Stimulated activated CD8-positive, alpha-beta memory T cell treated with anti-CD3 and anti-CD28 coated beads, Interleukin-12 subunit alpha, Interleukin-12 subunit beta, amount 100 ng/mL, for 1 hour (primary cell): ENCODE data around the gene EXOC4.
"Not testable (repeated sequence)": the region's sequence is repeated elsewhere in the genome, so short reads cannot be mapped to it uniquely, and the experiment has no call there.

ENCODE experiments used
- DNase-seq: peaks from one replicate; pipeline ENCODE4 v3.0.0-alpha.2; 2020; ENCODE audit warnings: low read depth

EXOC4 gene

DNA sequence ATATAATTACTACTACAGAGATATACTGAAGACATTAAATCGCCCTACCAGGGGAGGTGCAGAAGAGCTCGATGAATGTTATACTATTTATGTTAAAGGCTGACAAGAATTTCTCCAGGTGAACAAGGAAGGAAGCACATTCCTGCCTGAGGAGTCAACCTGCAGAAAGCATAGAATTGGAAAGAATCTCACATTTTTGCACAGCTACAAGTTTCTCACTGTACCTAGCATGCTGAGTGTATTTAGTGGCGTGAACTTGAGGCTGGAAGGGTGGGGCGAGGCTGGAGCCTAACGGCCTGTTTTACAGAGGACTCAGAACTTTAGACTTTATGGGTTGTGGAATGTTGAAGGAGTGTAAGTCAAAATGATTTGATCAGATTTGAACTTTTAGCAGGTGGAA is 500.6 kb downstream of the EXOC4 start:
- DNase-seq: no peak

DNA sequence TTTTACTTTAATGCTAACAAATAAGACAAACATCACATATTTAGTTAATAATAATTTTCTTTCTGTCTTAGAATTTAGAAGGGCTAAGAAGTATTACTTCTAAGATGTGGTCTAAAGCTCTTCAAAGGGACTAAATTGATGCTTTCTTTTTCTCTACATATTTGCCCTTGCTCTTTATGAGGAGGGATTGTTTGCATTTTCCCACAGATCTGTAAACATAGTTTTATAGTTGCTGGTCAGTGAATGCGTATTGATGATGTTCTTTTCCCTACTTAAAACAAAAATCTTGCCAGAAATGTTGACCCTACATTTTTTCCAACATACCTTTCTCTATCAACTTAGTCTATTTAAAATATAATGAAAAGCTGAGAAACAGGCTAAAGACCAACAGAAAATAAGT is 501.8 kb downstream of the EXOC4 start:
- DNase-seq: no peak

DNA sequence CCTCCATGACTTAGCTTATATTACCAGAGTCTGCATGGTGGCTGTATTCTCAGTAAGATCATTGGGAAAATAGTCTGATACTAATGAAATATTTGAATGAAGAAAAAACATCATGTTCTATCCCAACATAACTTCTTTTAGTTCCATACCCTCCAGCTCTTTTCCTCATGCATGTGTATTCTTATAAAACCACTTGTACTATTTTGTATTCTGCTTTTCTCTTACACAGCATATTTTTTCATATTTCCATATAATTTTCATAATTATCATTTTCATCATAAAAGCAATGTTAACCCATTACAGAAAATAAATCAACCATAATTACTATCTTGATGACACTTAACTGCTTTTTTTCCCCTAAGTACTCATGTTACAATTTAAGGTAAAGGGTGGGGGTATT is 503.0 kb downstream of the EXOC4 start:
- no peak for DNase-seq

DNA sequence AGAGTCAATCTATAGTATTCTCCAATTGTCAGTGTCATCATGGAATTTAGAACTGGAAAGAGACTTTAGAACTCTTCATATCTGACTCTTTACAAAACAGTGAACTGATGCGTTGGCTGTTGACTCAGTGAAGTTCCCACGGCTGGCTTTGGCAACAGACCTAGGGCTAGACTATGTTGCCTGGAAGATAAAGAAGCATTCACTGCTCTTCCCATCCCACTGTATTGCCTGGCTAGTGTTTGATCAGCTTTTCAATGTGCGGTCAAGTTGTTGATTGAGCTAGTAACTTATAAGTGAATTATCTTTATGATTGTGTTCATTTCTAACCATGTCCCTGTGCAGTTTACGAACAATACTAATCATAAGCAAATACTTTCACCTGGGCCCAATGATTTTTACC is 508.6 kb downstream of the EXOC4 start:
- no peak for DNase-seq

DNA sequence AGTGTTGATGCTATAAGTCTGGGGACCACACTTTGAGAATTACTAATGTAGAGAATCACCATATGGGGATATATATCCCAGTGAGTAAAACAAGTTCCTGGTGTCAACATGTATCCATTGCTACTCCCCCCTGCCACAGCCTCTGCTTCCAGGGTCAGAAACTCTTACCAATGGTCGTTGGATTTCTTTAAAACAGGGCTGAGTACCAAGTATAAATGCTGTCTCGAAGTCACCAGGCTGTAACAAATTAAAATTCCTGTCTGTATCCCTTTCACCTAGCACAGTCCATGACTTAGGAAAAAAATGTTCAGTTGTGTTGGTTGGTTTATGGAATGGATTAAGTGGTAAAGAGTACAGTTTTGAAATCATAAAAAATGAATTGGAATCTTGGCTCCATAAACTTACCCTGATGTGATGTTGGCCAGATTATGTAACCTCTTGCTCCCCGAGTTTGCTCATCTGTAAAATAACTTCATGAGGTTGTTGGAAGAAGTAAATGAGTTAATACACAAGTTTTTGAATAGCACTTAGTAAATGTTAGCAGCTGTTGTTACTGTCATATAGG is 510.3 kb downstream of the EXOC4 start:
- DNase-seq: no peak

DNA sequence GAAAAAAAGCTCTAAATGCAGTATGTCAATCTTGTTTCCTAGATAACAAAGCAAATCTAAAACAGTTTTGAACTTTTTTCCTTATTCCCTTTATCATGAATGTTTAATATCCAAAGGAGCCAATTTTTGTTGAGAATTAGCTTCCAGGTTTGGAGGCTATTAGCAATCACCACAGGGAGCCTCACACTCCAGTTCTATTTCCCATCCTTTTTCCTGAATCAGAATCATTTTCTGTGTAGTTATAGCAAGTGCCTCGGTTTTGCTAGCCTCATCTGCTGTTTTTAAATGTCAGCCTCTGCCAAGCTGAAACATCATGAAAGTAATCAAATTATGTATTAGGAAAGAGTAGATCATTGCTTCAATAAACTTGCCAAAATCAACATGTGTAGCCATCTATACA is 516.8 kb downstream of the EXOC4 start:
- no peak for DNase-seq

DNA sequence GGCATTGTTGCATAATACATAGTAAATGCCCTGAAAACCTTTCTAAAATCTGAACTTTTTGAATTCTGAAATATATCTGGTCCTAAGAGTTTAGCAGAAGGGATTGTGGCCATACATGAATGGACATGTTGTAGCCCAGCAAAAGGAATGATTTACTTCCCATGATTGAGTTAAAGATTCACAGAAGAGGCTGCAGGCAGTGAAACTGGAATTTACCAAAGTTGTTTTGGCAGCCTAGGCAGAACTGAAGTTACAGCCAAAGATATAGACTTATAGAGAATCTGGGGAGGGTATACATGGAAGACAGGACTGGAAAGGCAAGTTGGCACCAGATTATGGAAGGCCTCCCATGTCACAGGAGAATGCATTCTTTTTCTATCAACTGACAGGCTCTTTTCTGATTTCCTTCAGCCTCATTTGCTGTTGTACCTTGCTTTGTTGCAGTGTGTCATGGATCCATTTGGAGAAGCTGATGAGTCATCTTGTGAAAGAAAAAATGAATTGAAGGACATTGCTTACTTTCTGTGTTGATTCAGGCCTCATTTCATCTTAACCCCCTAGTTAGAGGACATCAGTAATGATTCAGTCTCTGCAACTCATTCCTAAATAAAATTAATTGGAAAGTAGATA is 518.1 kb downstream of the EXOC4 start:
- DNase-seq: no peak

DNA sequence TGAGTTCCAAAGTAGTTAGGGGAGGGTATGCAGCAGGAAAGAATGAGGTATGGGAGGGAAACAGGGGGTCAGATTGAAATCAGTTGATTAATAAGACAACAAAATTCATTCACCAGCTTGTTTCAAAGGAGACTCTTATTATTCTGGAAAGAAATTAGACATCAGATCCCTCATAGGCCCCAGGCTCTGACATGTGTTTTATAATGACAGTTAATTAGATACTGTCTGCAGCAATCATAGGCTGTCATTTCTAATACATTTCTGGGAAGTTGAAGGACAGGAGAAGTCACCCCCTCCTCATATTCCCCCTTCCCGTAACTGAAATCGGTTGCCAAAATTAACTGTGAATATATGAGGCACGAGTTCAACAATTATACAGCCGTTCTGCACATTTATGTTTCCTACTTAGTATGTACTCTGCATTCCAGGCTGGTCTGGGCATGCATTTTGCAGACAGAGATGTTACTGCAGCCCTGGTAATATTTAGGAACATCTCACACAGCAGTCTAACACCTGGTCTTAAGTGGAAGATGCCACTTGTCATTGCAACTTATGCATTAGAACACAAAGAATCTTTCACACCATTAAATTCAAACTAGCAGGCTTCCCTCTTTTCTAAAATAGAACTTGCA is 519.0 kb downstream of the EXOC4 start:
- no peak for DNase-seq

DNA sequence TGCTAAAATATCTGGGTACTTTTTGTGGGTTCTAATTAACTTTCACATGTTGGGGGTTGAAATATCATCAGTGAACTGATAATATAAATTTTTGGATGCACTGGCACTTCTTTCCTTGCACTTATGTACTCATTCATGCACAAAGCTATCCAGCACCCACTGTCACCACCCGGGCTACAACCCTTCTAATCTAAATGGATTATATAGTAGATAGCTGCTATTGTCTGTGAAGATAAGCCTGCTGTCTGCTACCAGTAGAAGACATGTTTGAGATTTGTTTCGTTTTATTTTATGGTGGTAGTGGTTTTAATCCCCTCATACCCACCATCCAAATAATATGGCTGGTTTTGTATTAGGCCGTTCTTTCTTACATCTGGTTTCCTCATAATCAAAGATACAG is 520.7 kb downstream of the EXOC4 start:
- no peak for DNase-seq

DNA sequence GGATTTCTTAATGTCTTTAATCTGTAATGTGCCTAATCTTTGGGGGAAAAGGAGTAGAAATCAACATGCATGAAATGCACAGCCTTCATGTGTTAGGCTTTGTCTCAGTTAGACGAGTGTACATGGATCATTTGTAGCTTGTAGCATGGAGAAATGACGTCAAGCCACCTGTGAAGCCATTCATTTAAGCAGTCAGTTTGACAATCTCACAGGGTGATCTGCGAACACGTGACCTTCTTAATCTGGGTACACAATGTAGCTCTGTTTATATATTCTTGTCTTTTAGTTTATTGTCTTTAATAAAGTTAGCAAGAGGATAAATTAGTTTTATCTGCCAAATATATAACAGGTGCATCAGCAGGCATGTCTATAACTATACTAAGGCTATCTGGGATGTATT is 522.3 kb downstream of the EXOC4 start:
- no peak for DNase-seq

DNA sequence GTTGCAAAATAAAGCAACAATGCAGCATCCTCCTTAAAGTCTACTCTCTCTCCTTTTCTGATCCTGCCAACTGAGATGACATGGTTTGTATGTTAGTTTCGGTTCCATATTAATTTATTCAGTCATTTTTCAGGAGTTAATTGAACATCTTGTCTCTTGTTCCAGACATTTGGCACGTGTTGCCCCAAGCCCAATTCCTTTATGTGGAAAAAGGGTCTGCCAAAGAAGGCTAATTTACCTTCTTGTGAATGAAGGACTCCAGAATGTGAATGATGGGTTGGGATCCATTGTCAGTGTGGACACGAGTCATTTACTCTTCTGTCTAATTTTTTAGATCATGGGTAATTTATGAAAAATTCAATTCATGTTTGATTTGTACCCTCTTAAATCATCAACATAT is 523.4 kb downstream of the EXOC4 start:
- DNase-seq: no peak

DNA sequence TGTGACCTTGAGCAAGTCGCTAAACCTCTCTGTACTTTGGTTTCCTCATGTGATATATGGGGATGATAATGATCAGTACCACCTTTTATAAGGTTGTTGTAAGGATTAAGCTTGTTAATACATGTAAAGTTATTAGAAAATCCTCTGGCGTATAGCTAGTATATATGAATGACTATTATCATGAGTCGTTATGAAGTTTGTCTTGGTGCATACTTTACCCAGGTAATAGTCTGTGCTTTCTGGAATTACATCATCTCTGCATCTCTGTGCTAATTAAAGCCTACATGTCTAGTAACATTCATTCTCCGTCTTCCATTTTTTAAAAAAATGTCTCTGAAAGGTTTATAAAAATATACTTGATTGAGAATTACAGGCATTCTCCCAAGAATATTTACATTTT is 524.8 kb downstream of the EXOC4 start:
- no peak for DNase-seq

DNA sequence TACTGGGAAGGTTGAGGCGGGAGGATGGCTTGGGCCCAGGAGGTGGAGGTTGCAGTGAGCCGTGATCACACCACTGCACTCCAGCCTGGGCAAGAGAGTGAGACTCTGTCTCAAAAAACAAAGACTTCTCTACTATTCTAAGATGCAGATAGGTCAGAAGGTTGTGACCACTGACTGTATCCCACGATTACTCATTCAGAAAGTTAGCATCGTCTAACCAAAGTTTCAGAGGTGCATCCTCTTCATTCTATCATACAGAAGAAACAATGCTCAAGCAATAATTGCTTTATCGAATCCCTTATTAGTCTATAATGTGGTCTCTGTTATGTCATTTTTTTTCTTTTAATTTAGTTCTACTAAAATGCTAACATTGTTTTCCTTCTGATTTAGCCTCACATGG is 525.6 kb downstream of the EXOC4 start:
- no peak for DNase-seq

DNA sequence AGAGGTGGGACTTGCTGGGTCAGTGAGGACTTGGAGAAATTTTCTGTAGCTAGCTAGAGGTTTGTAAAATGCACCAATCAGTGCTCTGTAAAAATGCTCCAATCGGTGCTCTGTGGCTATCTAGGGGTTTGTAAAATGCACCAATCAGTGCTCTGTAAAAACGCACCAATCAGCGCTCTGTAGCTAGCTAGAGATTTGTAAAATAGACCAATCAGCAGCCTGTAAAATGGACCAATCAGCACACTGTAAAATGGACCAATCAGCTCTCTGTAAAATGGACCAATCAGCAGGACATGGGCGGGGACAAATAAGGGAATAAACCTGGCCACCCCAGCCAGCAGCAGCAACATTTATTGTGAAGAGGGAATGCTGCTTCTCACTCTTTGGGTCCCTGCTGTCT is 526.7 kb downstream of the EXOC4 start:
- DNase-seq: not testable (repeated sequence)

DNA sequence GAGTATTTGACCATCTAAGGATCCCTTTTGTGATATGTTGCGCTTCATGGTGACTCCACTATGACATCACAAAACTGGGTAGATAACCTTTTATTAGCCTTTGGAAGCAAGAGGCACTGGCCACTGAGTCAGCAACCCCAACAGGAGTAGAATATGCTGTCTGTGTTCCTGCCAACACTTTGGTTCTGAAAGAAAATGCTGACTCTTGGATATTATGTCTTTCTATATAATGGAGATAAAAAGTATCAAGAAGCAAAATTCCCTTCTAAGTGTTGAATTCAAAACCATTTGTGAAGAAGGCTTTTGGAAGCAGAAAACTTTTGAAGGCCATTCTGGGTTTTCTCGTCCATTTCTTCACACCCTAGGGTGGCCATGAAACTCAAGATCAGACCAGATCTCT is 528.0 kb downstream of the EXOC4 start:
- no peak for DNase-seq

DNA sequence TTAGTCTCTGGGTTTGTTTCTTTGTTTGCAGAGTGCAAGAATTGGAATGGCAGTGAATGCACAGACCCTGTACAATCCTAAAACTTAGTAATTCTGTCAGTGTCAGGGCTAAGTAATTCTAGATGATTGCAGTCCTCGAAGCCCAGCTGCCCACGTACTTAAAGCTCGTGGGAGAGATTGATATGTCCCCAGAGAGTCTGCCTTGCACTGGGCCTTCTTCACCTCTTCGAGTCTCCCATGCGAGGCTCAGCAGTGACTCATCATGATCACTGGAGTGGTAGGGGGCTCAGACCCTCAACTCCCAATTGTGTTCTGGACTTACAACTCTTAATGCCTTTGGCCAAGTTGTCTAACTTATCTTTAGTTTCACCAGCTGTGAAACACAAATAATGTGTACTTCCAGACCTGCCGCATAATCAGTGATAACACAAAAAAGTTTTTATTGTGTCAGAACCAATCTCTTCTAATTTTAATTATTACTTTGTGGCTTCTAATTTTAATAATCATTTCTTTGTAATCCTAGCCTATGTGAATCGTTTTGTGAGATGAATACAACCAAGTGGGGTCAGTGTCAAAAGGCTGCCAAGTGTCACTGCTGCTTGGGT is 528.7 kb downstream of the EXOC4 start:
- DNase-seq: no peak

DNA sequence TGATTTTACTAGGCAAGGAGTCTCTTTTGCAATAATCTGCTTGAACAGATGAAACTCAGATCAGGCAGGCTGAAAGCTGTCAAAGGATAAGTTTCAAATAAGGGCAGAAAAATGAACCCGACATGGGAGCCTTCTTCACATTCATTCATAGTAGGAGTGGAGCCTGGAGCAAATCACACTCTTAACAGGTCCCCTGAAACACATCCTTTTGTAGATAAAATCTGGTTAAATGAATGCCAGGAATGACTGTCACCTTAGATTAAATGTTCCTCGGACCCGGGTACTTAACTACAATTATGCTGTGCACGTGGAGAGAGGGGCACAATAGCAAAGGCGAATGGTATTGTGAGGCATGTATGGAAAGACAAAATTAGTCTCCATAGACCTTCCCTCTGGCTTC is 529.6 kb downstream of the EXOC4 start:
- DNase-seq: no peak

DNA sequence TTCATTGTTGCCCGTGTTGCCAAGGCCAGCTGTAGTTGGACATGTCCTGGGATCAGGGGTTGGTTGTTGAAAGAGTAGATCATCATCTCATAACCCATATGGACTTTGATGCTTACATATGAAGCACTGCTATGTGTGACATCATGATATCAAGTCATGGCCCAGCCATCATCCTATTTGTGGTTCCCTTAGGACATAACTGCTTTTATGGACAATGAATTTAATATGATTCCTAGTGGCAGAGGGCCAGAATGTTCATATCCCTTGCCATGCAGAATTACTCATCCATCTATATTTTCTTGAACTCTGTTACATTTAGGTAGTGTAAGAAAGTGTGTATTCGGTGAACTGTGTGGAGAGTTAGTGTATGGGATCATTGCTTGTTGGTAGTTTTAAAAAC is 530.4 kb downstream of the EXOC4 start:
- no peak for DNase-seq

DNA sequence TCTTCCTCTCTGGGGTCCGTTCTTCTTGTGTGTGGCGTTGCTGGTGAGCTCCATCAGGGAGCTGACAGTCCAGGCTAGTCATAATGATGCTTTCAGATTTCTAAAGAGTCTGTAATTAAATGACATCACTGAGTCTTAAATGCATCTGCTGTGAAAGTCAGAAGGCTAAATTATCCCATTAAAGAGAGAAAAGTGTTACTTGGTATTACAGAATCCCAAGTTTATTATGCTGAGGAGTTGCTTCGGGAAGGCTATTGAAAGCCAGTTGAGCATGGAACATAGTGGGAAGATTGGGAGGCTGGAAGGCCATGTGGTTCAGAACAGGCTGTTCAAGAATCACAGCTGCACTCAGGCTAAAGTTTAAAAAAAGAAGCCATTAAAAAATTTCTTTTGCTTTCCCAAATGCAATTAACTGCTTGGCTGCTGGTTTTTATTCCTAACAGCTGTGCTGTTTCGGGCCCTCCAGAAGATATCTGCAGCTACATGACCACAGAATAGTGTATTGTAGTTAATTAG is 531.7 kb downstream of the EXOC4 start:
- DNase-seq: no peak

DNA sequence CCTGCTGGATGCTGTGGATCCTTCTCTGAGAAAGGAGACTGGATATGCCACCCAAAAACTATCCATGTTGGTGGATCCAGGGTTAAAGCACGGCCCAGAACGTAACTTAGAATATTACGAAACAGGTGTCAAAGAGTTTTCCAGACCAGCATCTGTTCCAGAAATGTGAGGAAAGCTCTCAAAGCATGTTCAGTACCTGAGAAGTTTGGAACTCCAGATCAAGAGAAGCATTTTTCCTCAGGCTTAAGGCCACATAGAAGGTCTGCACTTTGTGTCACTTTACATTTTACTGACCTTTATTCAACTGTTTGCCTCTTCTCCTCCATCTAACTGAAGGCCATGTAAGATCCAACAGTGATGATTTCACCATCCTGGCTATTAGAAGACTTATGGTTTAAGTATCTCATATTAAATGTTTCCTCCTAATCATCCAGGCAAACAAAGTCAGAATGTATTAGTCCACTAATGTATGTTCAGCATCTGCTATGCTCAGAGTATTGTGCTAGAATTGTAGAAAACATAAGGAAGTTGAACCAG is 533.6 kb downstream of the EXOC4 start:
- DNase-seq: no peak

DNA sequence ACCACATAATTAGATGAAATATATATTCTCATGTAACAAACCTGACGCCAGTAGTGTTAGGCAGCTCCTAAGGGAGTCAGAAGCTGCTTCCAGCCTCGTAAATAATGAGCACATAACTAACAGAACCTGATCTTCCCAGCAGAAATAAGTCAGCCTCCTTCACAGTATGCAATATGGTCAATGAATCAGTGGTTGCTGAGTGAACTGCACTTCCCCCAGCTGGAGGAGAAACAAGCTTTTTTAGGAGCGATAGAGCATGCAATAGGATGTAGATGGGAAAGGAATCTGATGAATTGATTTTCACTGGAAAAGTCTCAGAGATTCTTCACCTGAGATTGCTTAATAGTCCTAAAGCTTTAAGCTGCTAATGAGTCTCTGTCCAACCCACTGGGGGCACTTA is 537.1 kb downstream of the EXOC4 start:
- DNase-seq: no peak

DNA sequence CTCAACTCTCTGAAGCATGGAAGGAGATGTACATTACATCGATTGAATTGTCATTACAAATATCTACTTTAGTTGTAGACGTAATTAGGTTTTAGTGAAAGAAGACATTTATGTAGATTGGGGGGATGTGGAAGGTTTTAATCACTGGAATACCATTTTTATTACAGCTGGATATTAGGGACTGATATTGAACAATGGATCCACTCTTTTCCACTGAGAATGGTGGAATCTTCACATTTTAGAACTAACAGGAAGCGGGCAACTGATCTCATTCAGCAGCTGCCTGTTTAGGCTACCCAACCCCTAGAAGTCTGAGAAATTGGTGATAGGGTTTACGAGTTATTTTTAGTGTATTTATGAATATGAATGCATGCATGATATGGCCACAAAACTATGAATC is 538.0 kb downstream of the EXOC4 start:
- no peak for DNase-seq

DNA sequence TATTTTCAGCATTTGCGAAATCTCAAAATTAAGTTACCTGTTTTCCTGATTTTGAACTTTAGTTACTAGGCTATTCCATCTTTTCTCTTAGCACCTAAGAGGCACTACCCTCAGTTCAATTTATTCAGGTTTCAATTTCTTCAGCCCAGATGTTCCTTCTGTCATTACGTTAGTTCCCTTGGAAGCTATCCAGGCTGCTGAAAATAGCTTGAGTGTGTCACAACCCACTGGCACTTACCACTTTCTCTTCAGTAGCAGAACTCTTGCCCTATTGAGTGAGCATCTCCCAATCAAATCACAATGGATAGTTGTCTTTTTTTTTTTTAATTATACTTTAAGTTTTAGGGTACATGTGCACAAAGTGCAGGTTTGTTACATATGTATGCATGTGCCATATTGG is 541.6 kb downstream of the EXOC4 start:
- no peak for DNase-seq
